Stimulated activated CD8-positive, alpha-beta memory T cell treated with anti-CD3 and anti-CD28 coated beads, Interleukin-12 subunit alpha, Interleukin-12 subunit beta, amount 100 ng/mL, for 24 hours (primary cell): ENCODE results near the gene GSK3B.
A peak's percentile ranks its signal among the peaks of the same experiment; 100 is the strongest.

Experiments
- DNase-seq: peaks from one replicate; pipeline ENCODE4 v3.0.0-alpha.2; 2020; ENCODE audit errors: extremely low read depth

GSK3B gene

GRCh38 chr3:120093911-120094775, at the start of gene GSK3B:
Gene GSK3B (minus strand): TSS chr3:120094447. CDS start chr3:120093434, 1,013 bp downstream.
- DNase-seq = peak; percentile 93

DNA sequence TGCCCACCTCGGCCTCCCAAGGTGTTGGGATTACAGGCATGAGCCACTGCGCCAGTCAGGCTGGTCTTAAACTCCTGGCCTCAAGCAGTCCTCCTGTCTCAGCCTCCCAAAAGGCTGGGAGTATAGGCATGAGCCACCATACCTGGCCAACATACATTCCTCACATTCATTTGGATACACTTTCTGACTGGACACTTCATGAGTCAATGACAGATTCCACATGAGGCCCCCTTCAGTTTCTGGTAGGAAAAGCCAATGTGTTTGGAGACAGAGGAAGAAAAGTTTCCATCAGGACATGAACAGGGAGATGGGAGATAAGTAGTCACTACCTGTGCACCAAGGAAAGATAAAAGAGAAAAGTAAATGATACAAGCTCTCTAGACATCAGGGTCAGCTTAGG, 49.4 kb upstream of the GSK3B start:
- no peak for DNase-seq

DNA sequence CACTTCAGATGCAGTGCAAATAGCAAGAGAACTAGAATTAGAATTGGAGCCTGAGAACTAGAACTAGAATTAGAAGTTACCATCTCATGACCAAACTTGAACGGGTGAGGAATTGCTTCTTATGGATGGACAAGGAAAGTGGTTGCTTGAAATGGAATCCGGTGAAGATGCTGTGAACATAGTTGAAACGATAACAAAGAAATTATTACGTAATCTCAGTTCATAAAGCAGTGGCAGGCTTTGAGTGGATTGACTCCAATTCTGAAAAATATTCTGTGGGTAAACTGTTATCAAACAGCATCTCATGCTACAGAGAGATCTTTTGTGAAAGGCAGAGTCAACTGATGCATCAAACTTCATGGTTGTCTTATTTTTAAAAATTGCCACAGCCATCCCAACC, 48.0 kb upstream of the GSK3B start:
- DNase-seq = no peak

DNA sequence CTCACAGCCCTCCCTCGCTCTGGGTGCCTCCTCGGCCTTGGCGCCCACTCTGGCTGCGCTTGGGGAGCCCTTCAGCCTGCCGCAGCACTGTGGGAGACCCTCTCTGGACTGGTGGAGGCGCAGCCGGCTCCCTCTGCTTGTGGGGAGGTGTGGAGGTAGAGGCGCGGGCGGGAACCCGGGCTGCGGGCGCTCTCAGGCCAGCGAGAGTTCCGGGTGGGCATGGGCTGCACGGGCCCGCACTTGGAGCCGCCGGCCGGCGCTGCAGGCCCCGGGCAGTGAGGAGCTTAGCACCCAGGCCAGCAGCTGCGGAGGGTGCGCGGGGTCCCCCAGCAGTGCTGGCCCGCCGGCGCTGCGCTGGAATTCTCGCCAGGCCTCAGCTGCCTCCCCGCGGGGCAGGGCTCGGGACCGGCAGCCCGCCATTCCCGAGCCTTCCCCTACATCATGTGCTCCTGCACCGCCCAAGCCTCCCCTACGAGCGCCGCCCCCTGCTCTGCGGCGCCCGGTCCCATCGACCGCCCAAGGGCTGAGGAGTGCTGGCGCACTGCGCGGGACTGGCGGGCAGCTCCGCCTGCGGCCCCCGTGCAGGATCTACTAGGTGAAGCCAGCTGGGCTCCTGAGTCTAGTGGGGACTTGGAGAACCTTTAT, 46.0 kb upstream of the GSK3B start:
- no peak for DNase-seq

- no peak for DNase-seq
These were observed 44.9 kb upstream of the GSK3B start for GRCh38 chr3:120139140-120139539.

- DNase-seq = no peak
These were observed 43.3 kb upstream of the GSK3B start for GRCh38 chr3:120137548-120137947.

DNA sequence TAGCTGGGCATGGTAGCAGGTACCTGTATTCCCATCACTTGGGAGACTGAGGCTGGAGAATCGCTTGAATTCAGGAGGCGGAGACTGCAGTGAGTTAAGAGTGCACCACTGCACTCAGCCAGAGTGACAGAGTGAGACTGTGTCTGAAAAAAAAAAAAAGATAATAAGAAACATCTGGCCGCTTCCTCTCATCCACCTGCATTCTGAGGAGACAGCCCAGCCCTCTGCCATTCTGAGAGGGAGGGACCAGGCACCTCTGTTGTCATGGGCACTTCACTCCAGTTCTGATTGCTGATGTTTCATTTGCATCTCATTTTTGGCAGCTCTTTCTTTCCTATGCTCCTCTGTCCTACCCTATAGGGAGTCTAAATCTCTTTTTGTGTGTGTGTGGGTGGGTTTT, 36.4 kb upstream of the GSK3B start:
- no peak for DNase-seq

DNA sequence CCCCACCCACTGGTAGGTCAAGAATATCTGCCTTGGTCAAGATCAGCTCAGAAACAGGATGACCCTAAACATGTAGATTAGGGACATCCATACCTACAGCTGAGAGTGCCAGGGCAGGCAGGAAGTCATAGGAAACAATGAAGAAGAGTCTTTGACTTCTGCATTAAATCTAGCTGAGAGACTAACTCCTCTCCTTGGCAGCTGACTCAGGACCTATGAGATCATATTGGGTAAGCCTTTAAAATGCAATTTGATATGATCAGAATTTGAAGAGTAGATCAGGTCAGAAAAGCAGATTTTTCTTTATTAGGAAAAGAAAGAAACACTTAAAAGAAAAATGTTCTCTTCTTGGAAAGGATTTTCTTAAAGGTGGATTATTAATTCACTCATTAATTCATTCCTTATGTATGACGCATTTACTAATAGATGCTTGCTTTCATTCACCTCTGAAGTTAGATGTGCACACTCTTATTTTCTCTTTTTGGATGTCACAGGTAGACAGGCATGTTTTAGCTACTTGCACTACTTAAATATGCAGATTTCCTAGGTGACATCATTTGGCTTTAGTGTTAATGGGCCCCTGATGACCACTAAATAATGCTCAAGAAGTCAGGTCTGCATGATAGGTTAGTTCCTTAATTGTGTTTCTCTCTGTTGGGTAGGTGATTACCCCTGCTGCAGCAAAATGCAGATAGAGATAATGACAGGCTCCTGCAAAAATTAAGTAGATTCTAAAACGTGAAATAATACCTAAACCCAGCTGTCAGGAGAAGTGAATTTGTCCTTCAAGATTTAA, 35.7 kb upstream of the GSK3B start:
- no peak for DNase-seq

- no peak for DNase-seq
These were observed 34.8 kb upstream of the GSK3B start for GRCh38 chr3:120129051-120129450.

GRCh38 chr3:120125992-120126391, 31.7 kb upstream of the GSK3B start:
- DNase-seq = no peak

DNA sequence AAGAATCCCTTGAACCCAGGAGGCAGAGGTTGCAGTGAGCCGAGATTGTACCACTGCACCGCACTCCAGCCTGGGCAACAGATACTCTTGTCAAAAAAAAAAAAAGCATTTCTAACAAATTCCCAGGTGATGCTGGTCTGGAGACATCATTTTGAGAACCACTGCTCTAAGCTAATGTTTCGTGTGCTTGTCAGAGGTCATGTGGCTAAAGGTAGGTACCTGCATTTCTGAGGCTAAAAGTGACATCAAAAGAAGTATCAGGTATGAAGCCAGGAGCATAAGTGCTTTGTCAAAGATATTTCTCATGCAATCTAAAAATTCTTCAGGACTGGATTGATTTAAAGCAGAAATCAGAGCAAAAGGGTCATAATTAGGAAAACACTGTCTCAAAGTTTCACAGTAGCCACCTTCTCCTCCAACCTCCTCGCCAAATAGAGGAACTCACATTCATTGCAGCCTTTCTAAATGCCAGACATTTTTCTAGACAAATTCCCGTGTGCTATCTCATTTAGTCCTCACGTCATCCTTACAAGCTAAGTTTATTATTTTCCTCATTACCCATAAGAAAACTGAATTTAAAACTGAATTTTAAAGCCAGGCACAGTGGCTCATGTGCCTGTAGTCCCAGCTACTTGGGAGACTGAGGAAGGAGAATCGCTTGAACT, 25.7 kb upstream of the GSK3B start:
- no peak for DNase-seq

DNA sequence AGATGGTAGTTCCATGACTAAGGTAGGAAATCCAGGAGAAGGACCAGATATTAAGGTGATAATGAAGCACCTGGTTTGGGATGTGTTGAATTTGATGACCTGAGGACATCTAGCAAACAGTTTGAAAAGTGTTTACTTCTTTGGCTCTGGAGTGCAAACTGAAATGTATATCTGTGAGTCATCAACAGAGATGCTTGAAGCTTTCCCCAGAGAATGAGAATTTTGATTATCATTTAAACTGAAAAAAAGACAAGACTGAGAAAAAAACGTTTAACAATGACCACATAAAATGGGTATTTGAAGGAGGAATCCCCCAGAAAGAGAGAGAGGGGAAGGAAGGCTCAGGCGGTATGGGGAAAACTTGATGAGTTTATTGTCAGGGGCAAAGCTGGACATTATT, 20.7 kb upstream of the GSK3B start:
- DNase-seq = no peak

DNA sequence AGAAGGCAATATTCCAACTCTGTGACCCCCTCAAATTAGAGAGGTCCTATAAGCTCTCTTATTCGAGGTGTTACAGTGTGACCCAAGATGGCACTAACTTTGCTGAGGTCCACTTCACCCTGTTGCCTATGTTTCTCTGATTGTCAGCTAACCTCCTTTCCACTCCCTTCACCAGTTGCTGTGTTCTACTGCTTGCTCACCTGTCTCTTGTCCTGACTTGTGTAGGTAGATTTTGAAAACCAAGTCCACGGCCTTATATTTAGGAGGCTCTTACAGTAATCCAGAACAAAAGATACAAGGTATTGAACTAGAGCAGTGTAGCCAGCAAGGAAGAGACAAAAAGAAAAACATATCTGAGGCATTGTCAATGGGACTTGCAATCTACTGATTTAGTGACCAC, 20.1 kb upstream of the GSK3B start:
- DNase-seq = no peak

DNA sequence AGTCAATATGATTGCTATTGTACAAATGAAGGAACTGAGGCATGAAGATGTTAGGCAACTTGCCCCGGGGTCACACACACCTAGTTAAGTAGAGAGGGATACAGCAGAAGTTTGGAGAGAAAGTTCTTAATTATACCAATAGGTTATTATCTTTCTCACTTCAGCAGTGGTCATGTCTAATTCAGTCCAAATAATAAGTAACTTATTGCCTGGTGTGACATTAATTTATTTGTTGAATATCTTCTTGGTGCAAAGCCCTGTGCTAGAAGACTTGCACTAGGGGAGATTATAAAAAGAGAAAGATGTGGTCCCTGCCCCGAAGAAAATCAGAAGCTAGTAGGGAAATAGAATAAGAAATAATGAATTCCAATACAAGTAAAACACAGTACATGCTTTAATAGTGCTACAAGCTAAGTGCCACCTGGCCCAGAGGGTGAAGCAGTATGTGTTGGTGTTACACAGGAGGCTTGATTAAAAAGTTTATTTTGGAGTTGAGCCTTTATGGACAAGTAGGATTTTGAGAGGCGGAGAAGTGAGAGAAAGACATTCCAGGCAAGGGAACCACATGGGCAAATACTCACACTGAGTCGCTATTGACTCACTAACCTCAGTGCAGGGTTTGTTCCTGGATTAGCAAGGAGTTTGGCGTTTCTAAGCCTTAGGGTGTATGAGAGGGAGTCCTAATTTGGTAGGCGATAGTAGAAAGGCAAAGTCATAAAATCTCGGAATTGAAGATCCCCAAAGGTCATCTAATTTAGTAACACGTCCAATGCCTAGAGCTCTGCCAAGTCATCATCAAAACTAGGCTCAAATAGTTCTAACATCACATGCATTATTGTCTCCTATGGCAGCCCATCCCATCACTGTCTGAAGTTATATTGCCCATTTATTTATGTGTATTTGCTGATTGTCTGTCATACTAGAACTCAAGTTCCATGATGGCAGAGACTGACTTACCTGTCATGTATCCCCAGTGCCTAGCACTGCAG, 19.2 kb upstream of the GSK3B start:
- no peak for DNase-seq

DNA sequence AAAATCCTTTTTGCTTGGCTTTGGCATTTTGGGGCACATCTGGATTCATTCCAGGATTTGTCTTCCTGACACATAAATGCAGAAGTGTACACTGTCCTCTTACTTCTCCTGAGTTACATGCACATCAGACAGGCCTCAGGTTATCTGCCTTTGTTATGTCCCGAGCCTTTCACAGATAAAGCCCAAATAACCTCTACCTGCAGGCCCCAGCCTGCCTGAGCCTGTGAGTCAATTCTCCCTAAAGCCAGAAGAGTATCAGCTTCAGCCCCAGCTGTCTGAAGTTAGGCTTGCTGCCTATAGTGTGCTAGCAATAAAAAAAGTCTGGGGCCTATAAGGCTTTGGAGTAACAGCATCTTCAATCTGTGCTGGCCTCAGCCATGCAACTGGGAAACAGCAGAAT, 17.7 kb upstream of the GSK3B start:
- DNase-seq = no peak

- no peak for DNase-seq
These were observed 9.0 kb upstream of the GSK3B start for GRCh38 chr3:120103276-120103675.

- no peak for DNase-seq
These were observed 8.4 kb upstream of the GSK3B start for GRCh38 chr3:120102674-120103073.

- DNase-seq = no peak
These were observed 8.0 kb upstream of the GSK3B start for GRCh38 chr3:120102232-120102631.

DNA sequence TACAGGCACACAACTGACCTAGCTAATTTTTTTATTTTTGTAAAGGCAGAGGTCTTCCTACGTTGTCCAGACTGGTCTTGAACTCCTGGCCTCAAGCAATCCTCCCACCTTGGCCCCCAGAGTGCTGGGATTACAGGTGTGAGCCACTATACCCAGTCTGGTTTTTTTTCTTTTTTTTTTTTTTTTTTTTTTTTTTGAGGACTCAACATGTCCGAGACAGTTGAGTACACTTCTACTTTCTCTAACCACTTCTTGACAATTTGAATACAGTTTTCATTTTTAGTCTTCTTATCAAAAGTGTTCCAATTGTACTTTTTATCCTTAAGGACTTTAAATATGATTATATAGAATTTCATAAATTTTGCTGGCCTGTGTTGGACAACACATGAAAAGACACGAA, 7.4 kb upstream of the GSK3B start:
- no peak for DNase-seq

DNA sequence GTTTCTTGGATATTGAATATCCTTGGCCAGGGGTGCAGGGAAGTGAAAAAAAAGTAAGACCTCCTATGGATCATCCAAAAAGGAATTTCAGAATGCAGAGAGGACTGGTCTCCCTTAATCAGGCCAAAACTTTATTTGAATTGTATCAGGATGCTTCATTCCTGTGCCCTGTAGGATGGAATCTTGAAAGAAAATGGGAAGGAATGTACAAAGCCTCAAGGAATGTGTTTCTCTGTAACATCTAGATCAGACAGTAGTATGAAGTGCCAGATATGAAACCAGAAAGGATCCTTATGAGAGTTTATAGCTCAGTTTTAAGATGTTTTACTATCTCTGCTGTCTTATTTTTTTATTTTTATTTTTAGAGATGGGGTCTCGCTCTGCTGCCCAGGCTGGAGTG, 6.5 kb upstream of the GSK3B start:
- no peak for DNase-seq

GRCh38 chr3:120098710-120099109, 4.5 kb upstream of the GSK3B start:
- DNase-seq = no peak
